Endothelial cell of hepatic sinusoid (primary cell): ENCODE measurements around the gene ATP6V0D1.
"Not testable (repeated sequence)": the region's sequence is repeated elsewhere in the genome, so short reads cannot be mapped to it uniquely, and the experiment has no call there.

Experiments
- in situ Hi-C: cut with HindIII; loops from 2 replicates; pipeline ENCODE4 v1.10.0; 2017; ENCODE audit warnings: low sequenced_read_pairs

Gene ATP6V0D1

GRCh38 chr16:67504031-67505021, 23.4 kb upstream of the ATP6V0D1 start:
- in situ Hi-C loops: no loop called here

- in situ Hi-C loops: no loop called here
These were observed 18.1 kb upstream of the ATP6V0D1 start for GRCh38 chr16:67499106-67499505.

GRCh38 chr16:67490335-67491096, 9.6 kb upstream of the ATP6V0D1 start:
- in situ Hi-C loops: no loop called here

- in situ Hi-C loops: no loop called here
These were observed 8.6 kb upstream of the ATP6V0D1 start for GRCh38 chr16:67489401-67490083.

- in situ Hi-C loops: not testable (repeated sequence)
These were observed 6.6 kb upstream of the ATP6V0D1 start for GRCh38 chr16:67487561-67487960.

GRCh38 chr16:67486805-67487204, 5.8 kb upstream of the ATP6V0D1 start:
- in situ Hi-C loops: no loop called here

- in situ Hi-C loops: loop anchor here (5.0 kb wide), 1 partner anchor 103 kb away; no protein-coding TSS in a partner anchor
These were observed 3.0 kb upstream of the ATP6V0D1 start for GRCh38 chr16:67483731-67484525.

GRCh38 chr16:67483150-67483549, 2.2 kb upstream of the ATP6V0D1 start, which contains the start of gene AGRP:
Gene AGRP, minus strand, starts transcription at chr16:67483547. Its CDS starts 149 bp downstream, at chr16:67483398.
- in situ Hi-C loops: loop anchor here (5.0 kb wide), 1 partner anchor 104 kb away; no protein-coding TSS in a partner anchor

- in situ Hi-C loops: loop anchor here (5.0 kb wide), 1 partner anchor 105 kb away; no protein-coding TSS in a partner anchor
These were observed 1.4 kb upstream of the ATP6V0D1 start for GRCh38 chr16:67482233-67482924.

GRCh38 chr16:67481561-67482232, 740 bp upstream of the ATP6V0D1 start:
- in situ Hi-C loops: loop anchor here (5.0 kb wide), 1 partner anchor 106 kb away; no protein-coding TSS in a partner anchor

- in situ Hi-C loops: no loop called here
These were observed 2.9 kb downstream of the ATP6V0D1 start for GRCh38 chr16:67477960-67478554.

- in situ Hi-C loops: no loop called here
These were observed 6.2 kb downstream of the ATP6V0D1 start for GRCh38 chr16:67474551-67475455.

GRCh38 chr16:67471758-67472384, 9.1 kb downstream of the ATP6V0D1 start:
- in situ Hi-C loops: no loop called here

- in situ Hi-C loops: no loop called here
These were observed 10.6 kb downstream of the ATP6V0D1 start for GRCh38 chr16:67470359-67470758.

GRCh38 chr16:67468731-67469130, 12.2 kb downstream of the ATP6V0D1 start:
- in situ Hi-C loops: no loop called here

- in situ Hi-C loops: no loop called here
These were observed 14.4 kb downstream of the ATP6V0D1 start for GRCh38 chr16:67466581-67466980.

GRCh38 chr16:67464565-67464964, 16.4 kb downstream of the ATP6V0D1 start:
- in situ Hi-C loops: no loop called here
